Stimulated activated CD8-positive, alpha-beta memory T cell treated with anti-CD3 and anti-CD28 coated beads, Interleukin-15, amount 100 ng/mL, for 4 hours (primary cell): ENCODE data around the gene MXI1.

Experiments
- DNase-seq, 2 donors: peaks; one replicate each; pipeline ENCODE4 v3.0.0-alpha.2; 2020; ENCODE audit warnings: low read depth in 2 of 2

Gene MXI1

DNA sequence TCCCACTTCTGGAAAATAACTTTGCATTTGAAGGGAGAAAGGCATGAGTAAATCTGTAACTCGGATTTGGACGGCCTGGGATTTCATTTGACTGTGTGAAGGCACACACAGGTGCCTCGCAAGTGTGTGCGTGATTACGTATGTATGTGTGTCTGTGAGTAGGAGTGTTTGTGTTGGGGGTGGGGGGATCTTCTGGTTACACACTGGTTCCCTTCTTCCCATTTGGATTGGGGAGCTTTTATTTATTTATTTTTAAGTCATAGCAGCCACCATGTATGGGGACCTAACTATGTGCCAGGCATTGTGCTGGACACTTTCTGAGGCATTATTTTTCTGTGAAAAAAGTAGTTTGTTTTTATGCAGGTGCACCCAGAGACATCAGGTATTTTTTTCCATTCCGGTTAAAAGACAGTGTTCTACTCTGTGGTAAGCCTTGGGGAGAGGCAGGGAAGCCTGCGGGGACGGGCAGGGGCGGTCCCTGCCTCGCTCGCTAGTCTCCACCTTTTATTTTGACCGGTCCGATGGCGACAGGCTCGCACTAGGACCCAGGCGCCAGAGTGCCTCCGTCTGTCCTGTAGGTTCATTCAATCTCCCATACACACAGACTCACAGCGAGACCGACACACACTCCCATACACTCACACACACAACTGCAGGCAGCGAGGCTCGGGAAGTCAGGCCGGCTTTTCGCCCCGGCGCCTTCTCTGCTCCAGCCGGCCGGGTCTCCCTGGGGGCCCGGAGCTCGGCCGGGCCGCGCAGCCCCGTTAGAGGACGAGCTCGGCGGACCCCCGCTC, at the start of gene MXI1:
Gene MXI1 (plus strand): TSS at position 595 of the 794 bp plus-strand sequence. CDS start 204 bp downstream, outside the sequence.
- DNase-seq, result no peak

DNA sequence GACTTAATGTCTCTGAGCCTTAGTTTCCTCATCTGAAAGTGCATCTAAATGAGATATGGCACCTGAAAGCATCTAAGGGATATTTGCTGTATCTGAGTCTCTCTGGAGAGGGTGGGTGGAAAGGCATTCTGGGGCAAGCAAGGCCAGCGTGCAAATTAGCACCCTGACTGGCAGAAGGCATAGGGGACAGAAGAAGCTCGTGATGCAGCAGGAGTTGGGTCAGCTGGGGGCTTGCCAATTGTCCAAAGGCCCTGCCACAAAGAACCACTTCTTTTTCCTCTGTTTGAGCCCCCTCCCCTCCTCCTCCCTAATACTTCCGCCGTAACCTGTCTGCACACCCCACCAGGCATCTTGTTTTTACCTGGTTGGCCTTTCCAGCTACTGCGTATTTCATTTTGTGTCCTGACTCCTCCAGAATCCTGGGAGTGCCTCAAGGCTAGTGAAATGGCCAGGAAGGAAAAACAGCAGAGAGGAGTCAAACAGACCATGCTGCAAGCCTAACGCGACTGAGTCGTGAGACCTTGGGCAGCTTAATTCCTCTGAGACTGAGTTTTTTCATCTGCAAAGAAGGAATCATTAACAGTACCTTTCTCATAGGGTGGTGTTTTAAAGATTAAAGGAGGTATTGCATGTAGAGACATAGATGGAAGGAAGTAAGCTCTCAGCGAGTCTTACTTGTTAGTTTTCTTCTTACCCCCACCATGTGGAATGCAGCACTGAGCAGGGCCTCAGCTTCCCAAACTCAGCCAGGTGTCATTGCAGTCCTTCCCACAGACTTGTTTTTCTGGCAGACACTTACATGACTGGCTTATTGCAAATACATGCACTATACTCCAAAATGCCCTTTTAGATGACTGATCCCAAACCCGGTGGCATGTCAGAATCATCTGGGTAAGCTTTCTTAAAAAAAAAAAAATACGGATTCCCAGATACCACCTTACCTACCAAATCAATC, 49.1 kb upstream of the MXI1 start:
- no peak for DNase-seq

GRCh38 chr10:110160081-110160480, 47.3 kb upstream of the MXI1 start:
- DNase-seq, result no peak

- no peak for DNase-seq
Measured at GRCh38 chr10:110160522-110160921, 46.9 kb upstream of the MXI1 start.

- DNase-seq, result no peak
Measured at GRCh38 chr10:110162741-110163145, 44.7 kb upstream of the MXI1 start.

DNA sequence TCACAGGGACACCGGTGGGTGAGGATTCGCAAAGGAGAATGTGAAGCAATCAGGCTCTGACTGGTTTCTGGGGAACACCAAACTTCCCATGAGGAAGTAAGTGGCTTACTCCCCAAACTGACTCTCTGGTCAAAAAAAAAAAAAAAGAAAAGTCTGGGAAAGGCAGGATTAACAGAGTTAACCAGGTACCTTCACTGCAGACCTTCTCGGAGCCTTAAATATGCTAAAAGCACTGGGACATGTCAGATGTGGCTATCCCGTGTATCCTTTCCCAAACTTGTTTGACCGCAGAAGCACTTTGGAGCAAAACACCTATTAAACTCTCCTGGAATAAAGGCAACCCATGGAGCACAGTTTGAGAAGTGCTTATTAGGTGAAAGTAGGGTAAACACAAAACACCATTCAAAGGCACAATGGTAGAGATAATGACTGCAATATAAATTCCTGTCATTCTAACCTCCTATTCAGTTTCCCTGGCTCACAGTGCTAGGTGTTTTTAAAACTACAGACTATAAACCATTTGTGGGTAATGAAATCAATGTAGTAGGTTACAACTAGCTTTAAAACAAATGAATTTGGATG, 44.1 kb upstream of the MXI1 start:
- DNase-seq, result no peak

DNA sequence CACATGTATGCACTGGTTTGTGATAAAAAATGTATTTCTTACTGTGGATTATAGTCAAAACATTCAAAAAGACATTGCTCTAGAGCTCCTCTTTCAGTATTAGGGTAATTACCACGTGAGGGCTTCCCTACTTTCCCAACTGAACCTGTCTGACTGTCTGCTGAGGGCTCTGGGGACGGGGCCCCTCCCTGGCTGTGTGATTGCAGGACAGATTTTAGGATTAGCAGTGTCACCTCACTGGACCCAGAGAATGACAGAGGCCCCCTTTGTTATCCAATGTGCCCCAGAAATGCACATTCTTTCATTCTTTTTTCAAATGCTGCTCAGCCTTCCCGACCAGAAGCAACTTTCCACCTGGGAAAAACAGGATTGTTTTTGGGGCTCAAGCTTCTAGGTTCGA, 43.6 kb upstream of the MXI1 start:
- no peak for DNase-seq

- no peak for DNase-seq
Measured at GRCh38 chr10:110165239-110165638, 42.2 kb upstream of the MXI1 start.

GRCh38 chr10:110167149-110167548, 40.3 kb upstream of the MXI1 start:
- DNase-seq, result no peak

GRCh38 chr10:110168601-110169481, 38.6 kb upstream of the MXI1 start:
- no peak for DNase-seq

DNA sequence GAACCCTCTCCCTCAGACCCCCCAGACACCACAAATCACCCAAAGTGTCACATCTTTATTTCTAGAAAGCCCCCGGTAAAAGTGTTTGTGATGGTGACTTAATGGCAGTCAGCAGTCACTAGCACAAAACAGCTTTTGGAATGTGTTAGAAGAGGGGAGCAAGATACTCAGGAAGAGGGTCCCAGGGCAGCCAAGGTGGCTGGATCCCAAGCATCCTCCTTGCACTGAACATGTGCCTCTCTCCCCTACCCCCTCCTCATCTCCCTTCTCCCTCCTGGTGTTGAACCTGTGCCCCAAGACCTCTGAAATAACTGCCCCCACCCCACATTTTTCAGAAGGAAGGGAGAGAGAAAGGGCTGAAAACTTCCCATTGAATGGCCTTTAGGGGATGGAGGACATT, 37.8 kb upstream of the MXI1 start:
- no peak for DNase-seq

- no peak for DNase-seq
Measured at GRCh38 chr10:110170142-110170971, 37.0 kb upstream of the MXI1 start.

DNA sequence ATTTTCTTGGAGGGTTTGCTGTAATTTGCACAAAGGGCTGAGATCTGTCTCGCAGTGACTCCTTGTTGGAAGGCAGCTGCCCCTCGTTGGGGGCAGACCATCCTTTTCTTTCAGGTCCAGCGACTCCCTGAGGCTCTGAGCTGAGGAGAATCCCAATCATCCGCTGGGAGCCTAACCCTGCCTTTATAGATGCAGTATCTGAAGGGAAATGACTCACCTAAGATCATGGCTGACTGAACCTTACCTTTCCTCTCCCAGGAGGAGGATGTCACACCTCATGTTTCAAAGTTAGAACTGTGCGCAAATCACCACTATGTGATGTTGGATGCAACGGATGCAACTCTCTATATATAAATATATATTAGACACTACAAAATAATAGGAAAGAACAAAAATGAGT, 36.4 kb upstream of the MXI1 start:
- DNase-seq, result no peak

DNA sequence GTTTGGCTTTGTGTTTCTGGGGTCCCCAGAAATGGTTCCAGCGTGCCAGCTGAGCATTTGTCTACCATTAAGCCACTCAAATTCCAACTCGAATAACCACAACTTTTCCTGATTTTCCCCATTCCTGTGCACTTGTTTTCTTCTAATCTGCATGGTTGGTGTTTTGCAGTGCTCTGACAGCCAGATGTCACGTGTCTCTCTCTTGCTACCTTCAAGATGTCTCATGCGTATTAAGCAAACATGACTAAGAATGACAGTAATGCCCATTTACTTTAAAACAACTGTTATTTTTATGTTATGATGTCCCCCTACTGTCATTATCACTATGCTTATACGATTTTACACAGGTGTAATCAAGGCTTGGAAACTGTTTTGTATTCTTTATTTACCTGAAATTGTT, 35.2 kb upstream of the MXI1 start:
- DNase-seq, result no peak

DNA sequence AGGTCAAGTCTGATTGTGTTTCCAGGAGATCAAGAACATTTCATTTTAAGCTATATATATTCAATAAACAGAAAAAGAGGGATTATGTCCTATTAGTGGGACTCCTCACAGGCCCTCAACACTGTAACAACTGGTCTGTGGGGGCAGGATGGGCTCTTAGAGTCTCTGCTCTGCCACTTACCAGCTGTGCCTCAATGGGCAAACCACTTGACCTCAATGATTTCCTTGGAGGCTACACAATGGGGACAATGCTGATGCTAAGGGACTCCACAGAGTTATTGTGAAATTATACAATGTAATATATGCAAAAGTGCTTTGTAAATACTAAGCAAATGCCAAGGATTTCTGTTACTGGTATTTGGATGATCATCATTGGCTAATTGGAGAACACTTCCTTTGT, 33.2 kb upstream of the MXI1 start:
- DNase-seq, result no peak

GRCh38 chr10:110174816-110175215, 32.6 kb upstream of the MXI1 start:
- DNase-seq, result no peak

DNA sequence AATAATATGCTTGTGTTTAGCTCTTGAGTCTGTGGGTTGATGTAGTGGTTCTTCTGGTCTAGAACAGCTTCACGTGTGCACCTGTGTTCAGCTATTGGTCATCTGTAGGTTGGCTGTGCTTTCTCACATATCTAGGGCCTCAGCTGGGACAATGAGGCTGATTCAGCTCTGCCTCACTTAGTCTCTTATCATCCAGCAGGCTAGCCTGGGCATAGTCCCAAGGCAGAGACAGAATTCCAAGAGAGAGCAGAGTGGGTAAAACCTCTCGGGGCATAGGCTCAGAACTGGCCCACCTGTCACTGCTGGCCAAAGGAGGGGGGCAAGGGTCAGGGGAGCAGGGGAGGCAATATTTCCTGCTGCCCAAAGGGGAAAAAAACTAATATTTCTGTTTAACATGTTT, 32.0 kb upstream of the MXI1 start:
- DNase-seq, result no peak

GRCh38 chr10:110176141-110177030, 31.0 kb upstream of the MXI1 start:
- DNase-seq, result no peak

DNA sequence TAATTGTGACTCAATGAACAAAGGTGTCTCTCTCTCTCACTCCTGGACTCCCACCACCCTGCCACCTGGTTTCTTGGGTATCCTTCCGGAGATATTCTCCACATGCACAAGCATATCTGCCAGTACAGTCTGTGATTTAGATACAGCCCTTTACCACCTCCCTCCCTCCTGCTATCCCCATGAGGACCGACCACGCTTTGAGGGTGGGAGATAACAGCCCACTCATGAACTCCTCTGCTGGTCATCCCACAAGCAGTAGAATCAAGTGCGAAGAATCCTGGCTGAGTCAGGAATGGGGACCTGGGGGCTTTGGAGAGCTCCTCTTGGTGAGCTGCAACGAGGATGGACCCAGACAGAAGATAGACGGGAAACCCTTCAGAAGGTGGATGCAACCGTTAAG, 28.2 kb upstream of the MXI1 start:
- no peak for DNase-seq

GRCh38 chr10:110181451-110181850, 26.0 kb upstream of the MXI1 start:
- no peak for DNase-seq
